Measurements from ENCODE around the gene SCAMP1.

The SCAMP1 gene

DNA sequence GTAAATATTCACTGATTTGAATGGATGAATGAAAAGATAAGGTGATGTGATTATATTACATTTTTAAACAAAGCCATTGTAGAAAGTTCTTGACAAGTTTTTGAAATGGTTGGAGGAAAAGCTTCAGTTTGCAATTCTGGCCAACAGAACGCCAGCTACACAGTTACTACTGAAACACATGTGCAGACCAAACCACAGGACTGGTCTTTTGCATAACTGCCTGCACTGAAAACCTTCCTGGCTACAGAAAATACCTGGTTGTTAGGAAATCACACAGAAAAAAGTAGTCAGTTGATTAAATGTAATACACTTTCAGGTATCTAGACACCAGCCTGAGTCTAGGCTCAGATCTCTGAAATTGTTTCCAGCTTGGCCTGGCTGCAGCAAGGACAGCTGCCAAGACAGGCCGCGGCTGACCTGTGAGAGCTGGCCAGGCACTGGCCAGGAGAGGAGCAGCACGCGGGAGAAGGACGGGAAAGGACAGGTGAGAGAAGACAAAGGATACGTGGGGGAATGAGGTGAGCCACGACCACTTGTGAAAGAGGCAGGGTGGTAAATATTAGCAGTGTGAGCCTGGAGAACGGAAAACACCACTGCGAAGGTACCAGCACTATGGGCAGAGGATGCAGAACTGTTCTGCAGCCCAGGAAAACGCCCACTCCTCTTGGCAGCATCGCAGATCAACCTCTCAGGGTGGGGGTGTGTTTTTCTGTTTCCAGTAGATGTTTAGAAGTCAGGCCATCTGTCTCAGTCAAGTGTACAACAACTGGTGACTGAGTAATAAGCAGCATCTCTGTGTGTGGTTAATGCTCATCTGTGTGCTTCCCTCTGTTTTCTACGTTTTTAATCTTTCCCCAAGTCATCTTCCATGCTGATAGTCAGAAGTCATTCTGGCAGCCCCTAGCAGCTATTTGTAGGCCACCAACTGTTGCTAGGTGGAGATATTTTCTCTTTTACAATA is 137.4 kb downstream of the SCAMP1 start:
- DNase-seq = no peak

GRCh38 chr5:78499485-78499884 is 139.1 kb downstream of the SCAMP1 start:
- DNase-seq = no peak

DNA sequence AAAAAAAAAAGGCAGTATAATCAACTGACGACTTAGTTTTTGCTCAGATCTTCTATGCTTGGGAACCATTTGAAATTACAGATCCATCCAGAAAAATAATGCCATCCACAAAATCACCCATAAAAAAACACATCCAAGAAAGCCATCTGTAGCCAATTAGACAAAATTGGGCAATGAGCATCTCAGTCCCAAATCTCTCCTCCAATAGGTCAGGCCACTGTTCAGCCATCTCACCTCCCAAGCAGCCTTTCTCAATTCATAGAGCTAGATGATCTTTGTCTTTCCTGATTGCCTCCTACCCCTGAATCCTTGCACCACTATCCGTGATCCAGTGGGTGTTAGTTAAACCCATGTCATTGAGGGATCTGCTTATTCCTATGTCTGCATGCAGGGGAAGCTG is 139.6 kb downstream of the SCAMP1 start:
- DNase-seq = no peak

- DNase-seq = no peak
These were observed 140.5 kb downstream of the SCAMP1 start for GRCh38 chr5:78500871-78501270.

- DNase-seq = no peak
These were observed 141.3 kb downstream of the SCAMP1 start for GRCh38 chr5:78501411-78502352.

GRCh38 chr5:78503958-78504653 is 143.7 kb downstream of the SCAMP1 start:
- DNase-seq = no peak

DNA sequence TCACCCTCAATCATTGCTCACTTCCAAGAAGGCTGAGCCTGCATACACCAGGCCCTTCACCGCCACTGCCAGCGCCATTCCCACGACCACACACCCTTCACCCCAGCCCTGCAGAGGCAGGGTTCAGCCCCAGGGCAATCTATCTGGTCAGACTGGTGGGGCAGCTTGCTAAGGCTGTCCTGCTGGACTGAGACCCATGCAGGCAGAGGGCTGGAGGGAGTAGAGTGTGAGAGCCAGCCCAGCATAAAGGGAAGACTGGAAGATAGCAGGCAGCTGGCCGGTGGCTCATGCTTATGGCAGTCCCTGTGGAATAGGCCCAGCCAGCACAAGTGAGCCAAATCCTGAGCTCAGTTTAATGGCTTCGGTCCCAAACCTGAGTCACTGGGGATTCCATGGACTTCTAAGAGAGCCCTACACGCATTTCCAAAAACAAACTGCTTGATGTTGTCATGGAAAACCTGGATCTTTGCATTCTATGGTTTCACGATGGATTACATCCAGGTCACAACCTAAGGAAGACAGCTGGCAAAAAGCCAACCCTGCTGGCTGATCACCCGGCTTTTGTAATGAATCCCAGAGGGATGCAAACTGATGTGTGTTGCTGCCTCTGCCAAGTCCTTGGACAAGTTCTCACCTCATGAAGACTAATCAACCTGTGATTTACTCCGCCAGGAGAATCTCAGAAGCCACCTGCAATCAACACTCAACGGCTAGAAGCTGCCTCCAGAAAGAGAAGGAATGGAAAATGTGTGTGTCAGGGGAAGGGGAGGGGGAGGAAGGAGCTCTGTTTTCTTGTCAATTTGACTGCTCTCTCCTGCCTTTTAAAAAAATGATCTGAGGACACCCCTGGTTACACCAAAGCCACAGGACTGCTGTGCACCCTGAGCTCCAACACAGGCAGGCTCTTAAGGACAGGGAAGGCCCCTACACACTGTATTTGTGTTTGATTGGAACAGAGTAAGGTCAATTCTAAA is 144.6 kb downstream of the SCAMP1 start:
- peak; percentile 64 for DNase-seq

DNA sequence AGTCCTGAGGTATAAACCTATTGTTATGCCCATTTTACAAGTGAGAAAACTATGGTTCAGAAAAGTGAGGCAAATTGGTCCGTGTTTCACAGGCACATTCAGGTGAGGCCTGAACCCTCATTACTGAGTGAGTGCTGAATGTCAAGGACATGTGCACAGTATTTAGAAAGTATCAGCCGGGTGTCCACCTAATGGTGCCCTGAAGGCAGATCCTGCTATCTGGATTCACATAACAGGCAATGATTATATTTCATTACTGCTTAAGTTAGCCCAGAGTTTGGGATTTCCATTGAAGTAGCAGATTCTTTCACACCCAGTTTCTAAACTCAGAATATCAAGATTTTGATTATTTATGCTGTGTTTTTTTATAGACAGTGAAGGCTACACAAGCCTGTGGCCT is 145.4 kb downstream of the SCAMP1 start:
- no peak for DNase-seq

DNA sequence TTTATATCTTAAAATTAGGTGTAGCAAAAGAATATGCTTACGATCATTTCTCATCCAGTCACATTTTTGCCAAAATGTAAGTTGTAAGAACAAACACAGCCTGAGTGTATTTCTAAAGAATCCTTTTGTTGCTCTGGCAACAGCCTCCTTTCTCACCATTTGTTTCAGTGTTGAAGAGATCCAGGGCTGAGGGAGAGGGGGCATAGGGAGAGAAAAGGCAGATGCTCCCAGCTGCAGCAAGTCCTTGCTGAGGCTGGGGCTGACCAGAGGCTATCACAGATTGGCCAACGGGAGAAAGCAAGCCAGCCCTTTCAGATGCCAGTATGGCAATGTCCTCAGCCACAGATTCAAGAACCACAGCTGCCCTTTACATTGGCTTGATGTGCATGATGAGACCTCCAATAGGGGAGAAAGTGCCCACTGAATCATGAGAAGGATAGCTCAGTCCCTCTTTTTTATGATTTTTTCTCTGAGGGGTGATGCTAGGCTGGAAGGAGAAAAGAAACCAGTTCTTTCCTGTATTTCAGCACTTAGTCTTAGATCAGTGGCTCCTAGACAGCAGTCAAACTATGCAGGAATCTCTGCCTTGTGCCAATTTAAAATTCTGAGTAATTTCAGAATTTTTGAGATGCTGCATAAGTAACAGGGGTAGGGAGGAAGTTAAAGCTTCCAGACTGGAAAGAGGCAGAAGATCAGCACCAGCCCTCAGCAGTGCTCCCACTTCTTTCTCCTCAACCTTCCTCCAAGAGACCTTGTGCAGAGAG is 146.0 kb downstream of the SCAMP1 start:
- DNase-seq = no peak

- DNase-seq = no peak
These were observed 147.1 kb downstream of the SCAMP1 start for GRCh38 chr5:78507531-78507930.

GRCh38 chr5:78508186-78508765 is 147.9 kb downstream of the SCAMP1 start:
- DNase-seq = no peak

DNA sequence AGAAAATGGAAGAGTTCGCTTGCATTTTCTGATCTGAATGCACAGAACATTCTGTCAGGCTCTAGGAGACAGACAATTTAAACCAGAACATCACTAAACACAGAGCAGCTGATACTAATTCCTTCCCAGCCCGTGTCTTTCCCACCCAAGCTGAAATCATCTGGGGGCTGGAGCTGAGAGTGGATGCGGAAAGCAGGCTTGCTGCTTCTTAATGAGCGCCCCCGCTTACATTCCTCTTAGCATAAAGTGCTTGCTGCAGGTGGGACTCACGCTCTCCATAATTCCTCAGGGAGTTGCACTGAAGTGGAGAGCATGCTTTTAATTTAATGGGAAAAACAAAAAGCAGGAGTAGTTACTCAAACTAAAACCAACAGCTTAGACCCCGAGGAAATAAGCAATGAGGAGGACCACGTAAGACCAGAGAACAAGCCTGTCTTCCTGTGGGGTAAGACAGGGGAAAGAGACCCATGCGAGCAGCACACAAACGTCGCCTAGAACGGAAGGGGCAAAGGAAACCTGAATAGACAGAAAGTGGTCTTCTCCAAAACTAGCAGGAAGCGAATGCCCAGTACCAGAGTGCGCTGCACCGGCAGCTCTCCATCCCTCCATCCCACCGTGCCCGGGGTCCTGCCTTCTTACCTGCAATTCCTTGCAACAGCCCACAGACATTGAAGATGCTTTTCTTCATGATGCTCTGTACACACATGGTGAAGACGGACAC is 148.9 kb downstream of the SCAMP1 start:
- no peak for DNase-seq

GRCh38 chr5:78509884-78510769 is 149.7 kb downstream of the SCAMP1 start:
- DNase-seq = no peak

GRCh38 chr5:78511121-78511906 is 150.9 kb downstream of the SCAMP1 start:
- no peak for DNase-seq

DNA sequence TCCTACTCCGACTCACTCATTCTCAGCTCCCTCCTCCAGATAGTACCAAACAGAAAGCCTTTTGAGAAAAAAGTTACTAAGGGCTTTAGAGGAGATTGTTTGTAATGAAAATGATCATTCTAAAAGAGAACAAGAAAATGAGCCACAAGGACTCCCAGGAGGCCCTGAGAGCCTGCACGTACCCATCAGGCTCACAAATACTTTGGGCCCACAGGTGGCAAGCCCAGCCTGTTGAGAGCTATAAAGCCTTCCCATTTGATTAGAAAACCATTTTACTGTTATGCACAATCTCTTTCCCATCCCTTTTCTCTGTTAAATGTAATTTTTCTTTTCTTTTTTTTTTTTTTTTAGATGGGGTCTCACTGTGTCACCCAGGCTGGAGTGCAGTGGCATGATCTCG is 152.0 kb downstream of the SCAMP1 start:
- no peak for DNase-seq

DNA sequence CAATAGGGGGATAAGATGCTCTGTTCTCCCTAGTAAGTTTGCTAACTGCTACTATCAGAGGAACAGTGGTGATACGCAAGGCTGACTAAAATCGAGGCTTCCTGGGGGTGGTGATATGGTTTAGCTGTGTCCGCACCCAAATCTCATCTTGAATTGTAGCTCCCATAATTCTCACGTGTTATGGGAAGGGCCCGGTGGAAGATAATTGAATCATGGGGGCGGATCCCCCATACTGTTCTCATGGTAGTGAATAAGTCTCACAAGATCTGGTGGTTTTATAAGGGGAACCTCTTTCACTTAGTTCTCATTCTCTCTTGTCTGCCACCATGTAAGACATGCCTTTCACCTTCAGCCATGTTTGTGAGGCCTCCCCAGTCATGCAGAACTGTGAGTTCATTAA is 153.0 kb downstream of the SCAMP1 start:
- no peak for DNase-seq

DNA sequence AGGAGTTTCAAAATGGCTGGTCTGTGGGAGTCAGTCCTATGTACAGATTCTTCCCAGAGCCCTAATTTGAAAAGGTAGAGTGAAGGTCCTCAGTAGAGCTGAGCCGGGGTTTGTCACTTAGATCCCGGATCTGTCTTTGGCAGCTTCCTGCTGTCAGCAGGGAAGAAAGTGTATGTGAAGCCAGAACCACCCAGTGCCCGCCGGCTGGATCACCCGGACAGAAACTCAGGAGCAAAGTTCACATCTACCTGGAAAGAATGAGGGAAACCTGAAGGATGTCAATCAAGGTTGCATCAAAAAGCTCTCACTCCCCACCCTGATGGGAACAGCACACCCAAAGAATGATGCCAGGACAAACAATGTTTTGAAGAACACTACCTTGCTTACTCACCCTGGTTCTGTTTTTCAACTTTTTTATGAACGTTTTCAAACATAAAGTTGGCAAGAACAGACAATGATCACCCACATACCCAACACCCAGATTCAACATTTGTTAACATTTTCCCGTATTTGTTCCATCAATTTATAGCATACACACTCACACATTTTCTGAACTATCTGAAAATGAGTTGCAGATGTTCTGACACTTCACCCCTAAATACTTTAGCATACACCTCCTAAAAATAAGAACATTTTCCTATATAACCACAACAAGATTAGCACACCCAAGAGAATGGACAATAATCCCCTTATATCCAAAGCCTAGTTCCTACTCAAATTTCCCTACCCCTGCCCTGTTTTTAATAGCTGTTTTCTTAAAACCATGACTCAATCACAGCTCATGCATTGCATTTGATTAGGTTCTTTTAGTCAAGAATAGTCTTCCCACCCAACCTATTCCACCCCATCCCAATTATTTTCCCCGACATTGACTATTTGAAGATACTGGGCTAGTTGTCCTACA is 154.3 kb downstream of the SCAMP1 start:
- no peak for DNase-seq
